ENCODE data around the gene CCDC71. TPM values are rescaled to one million over a fixed set of nuclear protein-coding genes. Genes with fewer than 3 reads are reported as not detected.

CCDC71 gene
- total and polyA plus RNA-seq, 2 of the 13 experiments (the other 11 are each of a cell fraction or from before 2014, with no cell fraction given): 9.7 to 14.3 TPM

GRCh38 chr3:49121132-49121736 lies 44.9 kb downstream of the CCDC71 start:
- BruUV-seq (replicated peaks): no TSS peak
- Histone ChIP-seq H4K20me1 (ENCODE audit: insufficient read depth, low read length) (no peaks in the 10 kb centered on the region), H3K36me3 (replicated peaks in 1 of 2; ENCODE audit: control insufficient read depth in 1 of 2, insufficient read depth in 2 of 2, low read length in 2 of 2) (peaks cover 27 to 51% of the 10 kb centered on the region in 2 experiments), H3K27ac (ENCODE audit: extremely low read length, insufficient read depth, low read length) (peak overlapping the region; percentile 84), H3K9ac (ENCODE audit: insufficient read depth, low read depth, low read length) (peak overlapping the region; percentile 97), H3K4me2 (ENCODE audit: low read depth, low read length) (peak overlapping the region; percentile 96), H2AFZ (ENCODE audit: low read length) (no peak overlapping the region), H3K9me3 (ENCODE audit: low read length) (no peaks in the 10 kb centered on the region), H3K27me3 (ENCODE audit: control insufficient read depth in 1 of 2, insufficient read depth in 2 of 2, low read length in 2 of 2) (no peaks in the 10 kb centered on the region; a peak in 1 of 5 replicates), H3K4me1 (ENCODE audit: insufficient read depth, low read length) (peaks cover 19% of the 10 kb centered on the region), H3K4me3 (replicated peaks in 1 of 3; ENCODE audit: insufficient read depth in 1 of 3, low read depth in 2 of 3, low read length in 3 of 3) (peak overlapping the region; percentile 22 to 100 (median 95); a peak in 4 of 6 replicates), H3K79me2 (ENCODE audit: insufficient read depth, low read length) (peaks cover 14% of the 10 kb centered on the region)
- intact Hi-C loops (cut with micrococcal nuclease; ENCODE audit: unreplicated experiment) (loop anchor here (2.0 kb wide), 1 partner anchor 16 kb away; the partner anchor contains the start of gene QARS1), in situ Hi-C loops (cut with HindIII; ENCODE audit: extremely low pct_ligation_motif_present, low pct_unique_long_range_greater_than_20kb) (no loop called here)
- ATAC-seq: no peak; the same call in 2 of the 3 replicates
- TF ChIP-seq ZNF136 (CRISPR knock-in tag; IDR thresholded peaks at IDR 0.05; ENCODE audit: low read depth) (0 out of 2 replicates have a peak, but pooled peaks have one; percentile 10), HNRNPK (IDR thresholded peaks at IDR 0.05; ENCODE audit: low read depth, low read length, poor library complexity, severe bottlenecking) (no peak), ZNF138 (CRISPR knock-in tag; IDR thresholded peaks at IDR 0.05; ENCODE audit: low read depth) (no peak), MAZ (IDR thresholded peaks at IDR 0.05; ENCODE audit: borderline replicate concordance, low read depth, low read length) (0 out of 2 replicates have a peak, but pooled peaks have one; percentile 2), MAZ (CRISPR knock-in tag; IDR thresholded peaks at IDR 0.05; ENCODE audit: low read depth) (no peak), ZNF501 (CRISPR knock-in tag; IDR thresholded peaks at IDR 0.05) (0 out of 2 replicates have a peak, but pooled peaks have one; percentile 34), ZNF205 (CRISPR knock-in tag; IDR thresholded peaks at IDR 0.05) (no peak), JARID2 (CRISPR knock-in tag; IDR thresholded peaks at IDR 0.05; ENCODE audit: insufficient replicate concordance) (no peak), KLF11 (CRISPR knock-in tag; IDR thresholded peaks at IDR 0.05) (no peak), DRAP1 (CRISPR knock-in tag; IDR thresholded peaks at IDR 0.05) (no peak), ZBTB38 (CRISPR knock-in tag; IDR thresholded peaks at IDR 0.05) (peak; percentile 5; the same call in 1 of the 2 replicates)
- TF ChIP-seq, protein P1, sequence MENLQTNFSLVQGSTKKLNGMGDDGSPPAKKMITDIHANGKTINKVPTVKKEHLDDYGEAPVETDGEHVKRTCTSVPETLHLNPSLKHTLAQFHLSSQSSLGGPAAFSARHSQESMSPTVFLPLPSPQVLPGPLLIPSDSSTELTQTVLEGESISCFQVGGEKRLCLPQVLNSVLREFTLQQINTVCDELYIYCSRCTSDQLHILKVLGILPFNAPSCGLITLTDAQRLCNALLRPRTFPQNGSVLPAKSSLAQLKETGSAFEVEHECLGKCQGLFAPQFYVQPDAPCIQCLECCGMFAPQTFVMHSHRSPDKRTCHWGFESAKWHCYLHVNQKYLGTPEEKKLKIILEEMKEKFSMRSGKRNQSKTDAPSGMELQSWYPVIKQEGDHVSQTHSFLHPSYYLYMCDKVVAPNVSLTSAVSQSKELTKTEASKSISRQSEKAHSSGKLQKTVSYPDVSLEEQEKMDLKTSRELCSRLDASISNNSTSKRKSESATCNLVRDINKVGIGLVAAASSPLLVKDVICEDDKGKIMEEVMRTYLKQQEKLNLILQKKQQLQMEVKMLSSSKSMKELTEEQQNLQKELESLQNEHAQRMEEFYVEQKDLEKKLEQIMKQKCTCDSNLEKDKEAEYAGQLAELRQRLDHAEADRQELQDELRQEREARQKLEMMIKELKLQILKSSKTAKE (CRISPR knock-in tag; IDR thresholded peaks at IDR 0.05; ENCODE audit: borderline replicate concordance): 0 out of 2 replicates have a peak, but pooled peaks have one; percentile 28
- ChIA-PET CTCF (ENCODE audit: low intra/inter-chr PET ratio, low total read pairs) (no interaction called here), POLR2A (interaction anchor here (0.9 to 4.3 kb wide), 15 partner anchors 10 to 681 kb away, joined by 3 to 110 read pairs (median 6); partner anchors contain the start of genes CCDC51, GPX1, IMPDH2 and LAMB2)
- DNase-seq (ENCODE audit: low spot score): no peak
- 93% methylated on average over 8 of the region's 17 CpGs for WGBS (ENCODE audit: low lambda C conversion rate)
- FAIRE-seq: no peak

All from HepG2 (cell line).